SH-SY5Y (cell line): ENCODE data around the gene ANKRD50.

Source experiments
- GATA2 ChIP-seq: IDR thresholded peaks from 2 replicates; pipeline ENCODE4 v1.6.1; 2011; ENCODE audit warnings: mild to moderate bottlenecking, low read depth, low read length
- GATA3 ChIP-seq: IDR thresholded peaks from 2 replicates; pipeline ENCODE4 v1.6.1; 2011; ENCODE audit warnings: low read depth, mild to moderate bottlenecking, low read length, moderate library complexity

The ANKRD50 gene

GRCh38 chr4:124686279-124686678, 26.3 kb downstream of the ANKRD50 start:
- TF ChIP-seq GATA2 (no peak), GATA3 (no peak)

- TF ChIP-seq GATA3 (no peak), GATA2 (no peak)
These were observed 26.7 kb downstream of the ANKRD50 start for GRCh38 chr4:124685851-124686250.

- no peak for TF ChIP-seq GATA2
- TF ChIP-seq GATA3, result no peak
These were observed 28.2 kb downstream of the ANKRD50 start for GRCh38 chr4:124684301-124684700.

DNA sequence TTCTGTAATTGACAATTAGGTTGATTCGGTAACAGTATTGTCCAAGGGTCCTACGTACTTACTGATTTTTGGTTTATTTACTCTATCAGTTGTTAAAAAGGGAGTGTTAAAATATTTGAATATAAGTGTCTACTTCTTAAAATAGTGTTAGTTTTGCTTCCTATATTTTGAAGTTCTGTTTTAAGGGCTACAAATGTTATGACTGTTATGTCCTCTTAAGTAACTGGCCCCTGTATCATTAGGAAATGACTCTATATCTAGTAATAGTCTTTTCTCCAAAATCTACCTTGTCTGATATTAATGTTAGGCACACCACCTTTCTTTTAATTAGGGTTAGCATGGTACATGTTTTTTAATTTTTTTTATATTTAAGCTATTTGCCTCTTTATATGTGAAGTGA, 30.1 kb downstream of the ANKRD50 start:
- TF ChIP-seq GATA3 (no peak), GATA2 (no peak)

DNA sequence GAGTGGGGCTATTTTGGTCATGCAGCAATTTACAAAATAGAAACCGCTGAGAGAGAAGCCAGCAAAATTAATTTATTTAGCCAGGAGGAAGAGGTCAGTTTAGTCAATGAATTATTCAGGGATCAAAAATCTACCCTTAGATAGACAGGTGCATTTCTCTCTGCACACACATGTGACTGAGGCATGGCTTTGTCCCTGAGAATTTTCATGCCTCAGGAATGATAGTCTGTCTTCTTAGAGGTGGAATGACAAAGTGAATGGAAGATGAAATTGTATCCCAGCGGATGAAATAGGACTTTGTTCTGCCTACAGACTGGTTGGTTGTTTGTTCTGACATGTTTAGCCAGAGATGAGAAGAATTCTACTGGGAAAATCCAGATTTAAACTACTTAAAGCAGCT, 46.0 kb downstream of the ANKRD50 start:
- TF ChIP-seq GATA2 (no peak), GATA3 (no peak)

- TF ChIP-seq GATA2, result no peak
- TF ChIP-seq GATA3, result no peak
These were observed 53.7 kb downstream of the ANKRD50 start for GRCh38 chr4:124658795-124659194.

- no peak for TF ChIP-seq GATA2
- TF ChIP-seq GATA3, result no peak
These were observed 61.9 kb downstream of the ANKRD50 start for GRCh38 chr4:124650614-124651013.

GRCh38 chr4:124647599-124647998, 64.9 kb downstream of the ANKRD50 start:
- TF ChIP-seq GATA2, result no peak
- no peak for TF ChIP-seq GATA3

DNA sequence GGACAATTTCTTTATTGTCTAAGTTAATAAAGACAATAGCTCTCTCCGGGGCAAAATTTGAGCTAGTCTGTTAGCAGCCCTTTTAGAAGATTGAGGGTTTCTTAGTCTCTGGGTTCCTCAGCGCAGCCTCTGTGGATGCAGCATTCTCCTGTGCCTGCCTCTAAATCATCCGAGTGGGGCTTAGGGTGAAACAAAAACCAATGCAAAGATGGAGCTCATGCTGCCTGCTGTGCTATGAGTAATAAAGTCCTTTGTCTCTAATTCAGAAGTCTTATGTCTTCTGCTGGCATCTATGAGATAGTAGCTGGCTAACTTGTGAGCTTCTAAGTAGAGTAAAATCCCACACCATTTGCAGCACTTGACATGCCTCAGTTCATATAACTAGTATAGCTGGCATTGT, 67.9 kb downstream of the ANKRD50 start:
- TF ChIP-seq GATA3 (no peak), GATA2 (no peak)

- TF ChIP-seq GATA3, result no peak
- no peak for TF ChIP-seq GATA2
These were observed 69.7 kb downstream of the ANKRD50 start for GRCh38 chr4:124642846-124643245.

DNA sequence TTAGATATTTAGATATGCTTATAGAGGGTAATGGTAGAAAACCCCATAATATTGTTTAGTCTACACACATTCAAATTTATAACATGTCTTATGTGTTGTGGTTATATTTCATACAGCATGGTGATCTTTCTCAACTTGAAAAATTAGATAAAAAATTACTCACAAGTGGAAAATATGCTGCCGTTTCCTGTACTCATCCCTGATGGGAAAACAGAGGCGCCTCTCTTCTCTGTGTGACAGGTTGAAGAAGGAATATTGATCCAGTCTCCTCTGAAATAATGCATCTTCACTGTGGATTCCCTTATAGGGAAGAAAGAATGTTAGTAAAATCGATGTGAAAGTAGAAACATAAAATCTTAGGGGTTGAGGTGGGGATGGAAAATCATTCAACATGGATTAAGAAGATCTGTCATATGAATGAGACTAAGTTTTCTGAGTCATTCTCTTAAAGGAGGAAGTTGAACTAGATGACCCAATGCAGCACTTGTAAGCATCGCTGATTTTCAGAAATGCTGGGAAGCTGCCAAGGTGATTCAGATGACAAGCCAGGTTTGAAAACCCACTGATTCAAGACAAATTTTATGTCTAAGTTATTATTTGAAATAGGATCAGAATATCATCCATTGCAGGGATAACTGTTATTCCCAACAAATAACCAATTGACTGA, 70.7 kb downstream of the ANKRD50 start:
- TF ChIP-seq GATA2, result no peak
- no peak for TF ChIP-seq GATA3

DNA sequence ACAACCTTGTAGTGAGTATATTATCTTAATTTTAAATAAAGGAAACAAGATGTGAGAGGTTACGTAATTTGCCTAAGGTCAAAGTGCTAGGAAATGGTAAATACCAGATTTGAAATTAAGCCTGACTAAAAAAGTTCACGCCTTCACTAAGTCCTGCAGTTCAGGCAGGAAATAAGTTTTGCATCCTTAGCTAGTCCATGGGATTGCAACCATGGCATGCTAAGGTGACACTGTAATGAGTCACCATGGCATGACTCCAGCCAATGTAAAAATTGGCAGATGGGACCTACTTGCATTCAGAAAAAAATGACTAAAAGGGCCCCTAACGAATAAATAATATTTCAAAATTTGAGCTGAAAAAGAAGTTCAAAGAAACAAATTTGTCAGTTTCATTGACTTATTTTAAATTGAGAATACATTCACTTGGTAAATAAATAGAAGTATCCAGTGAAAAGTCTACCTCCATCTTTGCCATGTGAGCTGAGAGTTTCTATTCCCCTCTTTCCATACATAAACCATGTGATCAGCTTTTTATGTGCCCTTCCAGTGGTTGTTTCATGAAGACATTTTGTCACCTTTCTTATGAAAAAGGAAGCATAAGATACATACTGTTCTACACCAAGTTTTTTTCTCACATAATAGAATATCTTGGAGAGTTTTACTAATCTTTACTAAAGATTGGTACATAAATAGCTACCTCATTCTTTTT, 72.4 kb downstream of the ANKRD50 start:
- TF ChIP-seq GATA3 (no peak), GATA2 (no peak)

- TF ChIP-seq GATA3, result no peak
- no peak for TF ChIP-seq GATA2
These were observed 75.2 kb downstream of the ANKRD50 start for GRCh38 chr4:124637321-124637720.

- TF ChIP-seq GATA2, result no peak
- no peak for TF ChIP-seq GATA3
These were observed 75.7 kb downstream of the ANKRD50 start for GRCh38 chr4:124636788-124637187.

DNA sequence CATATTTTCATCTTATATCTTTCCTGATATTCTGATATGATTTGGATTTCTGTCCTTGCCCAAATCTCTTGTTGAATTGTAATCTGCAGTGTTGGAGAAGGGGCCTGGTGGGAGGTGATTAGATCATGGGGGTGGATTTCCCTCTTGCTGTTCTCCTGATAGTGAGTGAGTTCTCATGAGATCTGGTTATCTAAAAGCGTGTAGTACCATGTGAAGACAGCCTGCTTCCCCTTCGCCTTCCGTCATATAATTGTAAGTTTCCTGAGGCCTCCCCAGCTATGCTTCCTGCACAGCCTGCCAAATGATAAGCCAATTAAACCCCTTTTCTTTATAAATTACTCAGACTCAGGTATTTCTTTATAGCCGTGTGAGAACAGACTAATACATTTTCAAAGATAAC, 77.2 kb downstream of the ANKRD50 start:
- TF ChIP-seq GATA3, result no peak
- no peak for TF ChIP-seq GATA2
